HEK293 (cell line): ENCODE measurements around the gene GALNT2.

Experiments
- CTCF ChIP-seq: fragments of 450-650 bp; formaldehyde crosslinking; IDR thresholded peaks from 2 replicates; pipeline ENCODE4 v1.5.1; 2016; ENCODE audit warnings: missing biosample characterization, missing genetic modification characterization
- REPIN1 ChIP-seq: fragments of 450-650 bp; formaldehyde crosslinking; IDR thresholded peaks from 2 replicates; pipeline ENCODE4 v1.5.1; 2017; ENCODE audit warnings: missing biosample characterization, missing genetic modification characterization, low read depth
- ZBTB7A ChIP-seq: fragments of 450-650 bp; formaldehyde crosslinking; IDR thresholded peaks from 2 replicates; pipeline ENCODE4 v1.5.1; 2016; ENCODE audit warnings: low read depth, missing biosample characterization, missing genetic modification characterization
- ZNF157 ChIP-seq: fragments of 450-650 bp; formaldehyde crosslinking; IDR thresholded peaks from 2 replicates; pipeline ENCODE4 v1.5.1; 2016; ENCODE audit warnings: missing biosample characterization, missing genetic modification characterization
- ZNF16 ChIP-seq: fragments of 450-650 bp; formaldehyde crosslinking; IDR thresholded peaks from 2 replicates; pipeline ENCODE4 v1.5.1; 2016; ENCODE audit warnings: low read depth, missing biosample characterization, missing genetic modification characterization
- ZNF48 ChIP-seq: fragments of 450-650 bp; formaldehyde crosslinking; IDR thresholded peaks from 2 replicates; pipeline ENCODE4 v1.5.1; 2016; ENCODE audit warnings: missing biosample characterization, missing genetic modification characterization
- ZNF501 ChIP-seq: fragments of 450-650 bp; formaldehyde crosslinking; IDR thresholded peaks from 2 replicates; pipeline ENCODE4 v1.5.1; 2016; ENCODE audit warnings: missing biosample characterization, missing genetic modification characterization
- ZSCAN30 ChIP-seq: fragments of 450-650 bp; IDR thresholded peaks from 2 replicates; pipeline ENCODE4 v1.5.1; 2018; ENCODE audit warnings: missing biosample characterization, mild to moderate bottlenecking, missing genetic modification characterization, moderate library complexity

GRCh38 chr1:230185076-230186001 lies 118.3 kb downstream of the GALNT2 start:
- TF ChIP-seq ZBTB7A (tag by site-specific recombination), result no peak
- TF ChIP-seq CTCF (tag by site-specific recombination), result no peak
- no peak for TF ChIP-seq ZNF157 (tag by site-specific recombination)
- no peak for TF ChIP-seq REPIN1 (tag by site-specific recombination)
- TF ChIP-seq ZNF48 (tag by site-specific recombination), result no peak
- TF ChIP-seq ZNF16 (tag by site-specific recombination), result no peak
- TF ChIP-seq ZNF501 (tag by site-specific recombination), result no peak
- TF ChIP-seq ZSCAN30, result no peak
